DMS 273 treated with DMSO at 0.1 percent for 48 hours (cell line): ENCODE results near the gene SLC66A2.

Source experiments
- DNase-seq: peaks from one replicate; lab custom pipeline; 2025; lab: John Stamatoyannopoulos, UW

SLC66A2 gene

DNA sequence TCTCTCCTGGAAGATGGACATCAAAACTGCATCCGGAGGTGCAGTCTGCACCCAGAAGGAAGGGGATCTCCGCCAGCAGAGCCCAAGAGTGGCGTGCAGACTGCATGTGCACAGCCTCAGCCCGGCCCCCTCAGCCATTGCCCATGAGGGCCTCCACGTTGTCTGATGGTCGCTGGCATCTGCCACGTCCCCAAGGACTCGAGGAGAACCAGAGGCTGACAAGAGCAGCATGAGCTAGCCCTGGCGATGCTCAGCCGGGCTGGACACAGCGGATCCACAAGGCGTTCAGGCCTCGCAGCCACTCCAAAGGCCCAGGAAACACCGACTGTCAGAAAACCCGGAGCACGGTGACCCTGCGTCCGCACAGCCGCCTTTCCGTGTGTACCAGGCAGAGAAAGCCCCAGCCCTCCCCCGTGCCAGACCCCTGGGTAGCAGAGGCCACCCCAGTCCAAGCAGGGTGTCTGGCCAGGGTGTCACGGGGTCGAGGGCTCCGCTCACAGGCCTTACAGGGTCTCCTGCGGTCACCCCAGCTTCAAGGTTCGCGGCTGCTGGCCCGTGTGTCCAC is 48.3 kb downstream of the SLC66A2 start:
- no peak for DNase-seq

DNA sequence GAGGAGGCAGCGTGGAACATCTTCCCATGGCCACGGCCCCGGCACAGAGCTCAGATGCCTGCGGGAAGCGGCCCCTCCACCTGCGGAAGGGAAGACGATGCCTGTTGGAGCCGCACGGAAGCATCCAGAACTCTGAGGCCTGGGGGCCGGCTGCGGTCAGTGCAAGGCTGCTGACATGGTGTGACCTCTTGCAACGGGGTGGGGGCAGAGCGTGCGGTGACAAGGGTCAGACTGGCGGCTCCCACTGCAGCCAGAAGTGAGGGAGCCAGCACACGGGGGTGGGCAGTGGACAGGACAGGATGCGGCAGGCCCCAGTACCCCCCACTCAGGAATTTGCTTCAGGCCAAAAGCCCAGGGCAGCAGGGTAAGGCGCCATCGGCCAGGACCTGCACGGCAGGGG is 48.8 kb downstream of the SLC66A2 start:
- DNase-seq, result no peak

- DNase-seq, result no peak
Observed at GRCh38 chr18:79902075-79902474, 49.4 kb downstream of the SLC66A2 start.

DNA sequence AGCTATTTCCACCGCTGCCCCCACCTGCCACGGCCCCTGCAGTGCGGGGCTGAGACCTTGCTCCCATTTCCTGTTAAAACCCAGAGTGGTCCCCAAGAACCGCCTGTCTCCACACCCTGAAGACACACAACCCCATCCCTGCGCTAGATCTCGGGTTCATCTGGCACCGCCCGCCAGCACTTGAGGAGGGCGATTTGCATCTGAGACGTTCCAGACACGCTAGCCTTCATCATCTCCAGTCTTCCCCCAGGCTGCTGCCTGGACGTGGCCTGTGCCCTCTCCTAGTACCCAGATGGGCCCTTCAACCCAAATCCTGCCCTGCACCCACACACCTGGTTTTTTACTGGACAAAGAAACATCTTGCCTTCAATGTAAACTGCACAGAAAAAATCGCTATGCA is 49.8 kb downstream of the SLC66A2 start:
- DNase-seq, result no peak

- DNase-seq, result no peak
Observed at GRCh38 chr18:79900610-79901570, 50.6 kb downstream of the SLC66A2 start.

GRCh38 chr18:79899609-79900445 is 51.6 kb downstream of the SLC66A2 start:
- DNase-seq, result no peak

GRCh38 chr18:79898952-79899608 is 52.4 kb downstream of the SLC66A2 start:
- no peak for DNase-seq

DNA sequence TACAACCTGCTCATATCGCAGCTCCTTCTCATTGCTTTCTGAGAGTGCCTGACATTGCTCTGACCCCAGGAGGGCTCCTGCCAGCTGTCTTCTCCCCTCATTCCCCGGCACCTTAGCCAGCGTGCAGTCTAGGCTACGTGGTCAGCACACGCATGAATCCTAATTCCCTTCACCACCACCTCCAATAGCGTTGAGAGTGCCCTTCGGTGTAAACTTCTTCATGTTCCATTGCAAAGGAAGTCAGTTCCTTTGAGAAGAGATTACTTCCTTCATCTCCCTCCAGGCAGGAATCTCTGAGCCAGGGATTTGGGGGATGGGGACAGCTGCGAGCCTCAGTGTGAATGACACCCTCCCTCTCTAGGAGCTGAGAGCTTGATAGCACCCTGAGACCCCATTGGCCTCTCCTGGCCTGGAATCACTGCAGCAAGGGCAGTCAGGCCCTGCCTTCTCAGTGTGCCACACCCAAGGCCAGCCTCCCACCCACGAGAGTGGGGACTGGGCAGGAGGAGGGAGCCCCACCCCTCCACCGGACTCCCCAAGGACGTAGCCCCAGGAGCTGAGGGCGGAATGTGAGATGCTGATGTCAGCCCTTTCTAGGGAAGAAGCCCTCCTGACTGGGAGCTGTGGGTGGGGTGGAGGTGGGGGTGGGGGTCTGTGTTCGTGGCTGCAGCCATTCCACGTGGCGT is 53.4 kb downstream of the SLC66A2 start:
- no peak for DNase-seq

GRCh38 chr18:79896738-79897137 is 54.7 kb downstream of the SLC66A2 start:
- DNase-seq, result no peak

DNA sequence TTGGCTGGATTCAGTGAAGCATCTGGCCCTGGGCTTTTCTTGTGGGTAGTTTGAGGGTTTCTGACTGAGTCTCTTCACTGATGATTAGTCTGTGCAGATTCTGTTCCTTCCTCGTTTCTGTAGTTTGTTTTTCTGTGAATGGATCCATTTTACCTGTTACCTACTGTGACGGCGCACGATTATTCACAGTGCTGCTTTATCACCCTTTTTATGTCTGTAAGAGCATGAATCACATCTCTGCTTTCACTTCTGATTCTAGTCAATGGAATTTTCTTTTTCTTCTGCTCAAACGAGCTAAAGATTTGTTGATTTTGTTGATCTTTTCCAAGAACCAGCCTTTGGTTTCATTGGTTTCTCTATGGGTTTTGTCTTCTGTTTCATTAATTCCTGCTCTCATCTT is 60.8 kb downstream of the SLC66A2 start:
- DNase-seq, result no peak

DNA sequence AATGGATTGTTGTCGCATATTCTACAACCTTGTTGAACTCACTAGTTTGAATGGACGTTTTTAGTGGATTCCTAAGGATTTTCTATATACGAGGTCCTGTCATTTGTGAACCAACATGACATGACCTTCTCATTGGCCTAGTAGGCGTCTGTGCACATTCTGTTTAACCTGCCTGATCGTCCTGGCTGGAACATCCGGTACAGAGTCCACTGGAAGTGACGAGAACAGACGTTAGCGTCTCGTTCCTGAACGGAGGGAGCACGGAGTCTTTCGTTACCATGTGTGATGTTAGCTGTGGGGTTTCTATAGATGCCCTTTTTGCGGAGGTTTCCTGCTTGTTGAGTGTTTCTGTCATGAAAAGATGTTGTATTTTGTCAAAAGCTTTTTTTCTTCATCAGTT is 61.9 kb downstream of the SLC66A2 start:
- DNase-seq, result no peak

- DNase-seq, result no peak
Observed at GRCh38 chr18:79888016-79888415, 63.4 kb downstream of the SLC66A2 start.

- DNase-seq, result no peak
Observed at GRCh38 chr18:79887181-79888000, 64.1 kb downstream of the SLC66A2 start.

- no peak for DNase-seq
Observed at GRCh38 chr18:79884963-79885728, 66.3 kb downstream of the SLC66A2 start.

DNA sequence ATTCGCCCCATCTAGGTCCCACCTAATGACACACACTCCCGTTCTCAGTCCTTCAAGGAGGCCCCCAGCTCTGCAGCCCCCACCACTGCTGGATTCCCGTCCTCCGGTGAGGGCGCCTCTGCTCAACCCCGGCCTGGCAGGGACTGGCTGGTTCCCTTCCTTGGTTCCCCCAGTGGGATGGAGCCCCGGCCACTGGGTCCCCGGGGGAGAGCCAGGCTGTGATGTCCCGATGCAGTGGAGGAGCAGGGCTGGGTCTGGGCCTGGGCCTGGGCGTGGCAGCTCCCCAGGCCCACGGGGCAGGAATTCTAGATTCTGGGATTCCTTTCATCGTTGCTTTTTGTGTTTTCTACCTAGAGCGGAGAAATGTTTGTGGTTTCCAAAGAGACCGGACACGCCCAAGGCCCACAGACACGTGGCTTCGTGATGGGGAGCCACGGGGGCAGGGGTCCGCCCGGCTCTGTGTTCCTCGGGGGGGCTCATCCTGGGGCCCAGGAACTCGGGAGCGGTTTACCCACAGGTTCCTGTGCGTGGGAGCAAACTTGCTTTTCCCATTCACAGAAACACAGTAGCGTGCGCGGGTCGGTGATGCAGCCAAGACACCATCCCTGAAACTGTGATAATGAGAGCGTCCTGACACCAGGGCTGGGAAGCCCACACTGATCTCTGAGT is 67.0 kb downstream of the SLC66A2 start:
- no peak for DNase-seq

- DNase-seq, result no peak
Observed at GRCh38 chr18:79883461-79884293, 67.8 kb downstream of the SLC66A2 start.

DNA sequence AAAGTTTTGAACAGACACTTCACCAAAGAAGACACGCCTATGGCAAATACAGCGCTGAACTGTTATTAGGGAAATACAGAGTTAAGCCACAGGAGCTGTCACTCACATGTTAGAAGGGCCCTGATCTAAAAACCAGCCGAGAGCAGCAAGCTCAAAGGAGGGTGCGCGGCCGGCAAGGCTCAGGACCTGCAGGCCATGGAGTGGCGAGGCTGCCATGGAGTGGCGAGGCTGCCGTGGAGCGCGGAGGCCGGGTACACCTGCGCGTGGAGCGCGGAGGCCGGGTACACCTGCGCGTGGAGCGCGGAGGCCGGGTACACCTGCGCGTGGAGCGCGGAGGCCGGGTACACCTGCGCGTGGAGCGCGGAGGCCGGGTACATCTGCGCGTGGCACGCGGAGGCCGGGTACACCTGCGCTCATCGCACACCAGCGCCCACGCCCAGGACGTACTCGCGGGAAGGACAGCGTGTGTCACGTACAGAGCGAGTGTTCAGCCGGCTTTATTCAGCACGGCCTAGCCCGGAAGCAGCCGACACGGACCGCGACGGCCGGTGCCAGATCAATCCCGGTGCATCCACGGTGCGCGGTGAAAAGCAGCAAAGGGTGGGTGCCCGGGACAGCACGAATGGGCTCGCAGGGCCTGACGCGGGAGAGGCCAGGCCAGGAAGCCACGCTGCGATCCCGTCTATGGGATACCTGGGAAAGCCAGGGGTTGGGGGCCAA is 68.8 kb downstream of the SLC66A2 start:
- DNase-seq, result no peak

DNA sequence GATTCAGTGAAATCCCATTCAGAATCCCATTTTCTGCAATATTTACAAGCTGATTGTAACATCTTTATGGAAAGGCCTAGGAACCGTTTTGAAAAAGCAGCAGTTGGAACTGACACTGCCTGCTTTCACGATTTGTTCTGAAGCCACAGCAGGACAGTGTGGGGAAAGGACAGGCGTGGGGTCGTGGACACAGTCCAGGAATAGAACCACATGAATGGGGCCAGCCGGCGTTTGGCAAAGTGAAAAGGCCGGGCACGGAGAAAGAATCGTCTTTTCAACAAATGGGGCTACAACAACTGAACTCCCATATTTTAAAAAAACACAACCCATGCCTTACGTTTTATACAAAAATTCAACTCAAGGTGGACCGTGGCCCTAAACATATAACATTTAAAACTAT is 69.8 kb downstream of the SLC66A2 start:
- DNase-seq, result no peak
